H1 (cell line): ENCODE results near the gene GPS1. TPM values are rescaled to one million over a fixed set of nuclear protein-coding genes. Genes with fewer than 3 reads are reported as not detected.

Experiments used
- HDAC2 ChIP-seq, 2 experiments: fragments of 300-600 bp in 1 of 2; sonication (generic) in 1 of 2; IDR thresholded peaks; 2 replicates each; pipeline ENCODE4 v1.6.1; 2011 to 2012; ENCODE audit warnings: low read depth in 2 of 2, low read length in 2 of 2, mild to moderate bottlenecking in 2 of 2, moderate library complexity in 2 of 2, borderline replicate concordance in 1 of 2, inconsistent platforms in 1 of 2
- PHF8 ChIP-seq: fragments of 200-600 bp; sonication (generic); conservative IDR thresholded peaks from 2 replicates; pipeline ENCODE4 v1.7.1; 2012; ENCODE audit warnings: low read depth, mild to moderate bottlenecking, inconsistent platforms, low read length, moderate library complexity
- TAF1 ChIP-seq: IDR thresholded peaks from 2 replicates; pipeline ENCODE4 v1.6.1; 2011; ENCODE audit warnings: mild to moderate bottlenecking, low read depth, low read length
- polyA plus RNA-seq, 7 experiments: library from polyadenylated mRNA; depleted of rRNA in 3 of 7; stranded (reverse) in 5 of 7; unstranded in 2 of 7; fragments of >200 nt in 5 of 7; fragments of 200-250 nt in 2 of 7; gene quantifications; 1 replicate in 5 of 7; 2 replicates in 1 of 7; 4 replicates in 1 of 7; pipeline versions ENCODE4 v1.2.1 to v1.2.3, GENCODE V29; 2011 to 2013; ENCODE audit warnings: missing spikeins in 2 of 7, mixed read lengths in 2 of 7
- total RNA-seq: library from RNA; stranded (reverse); fragmentation: NEBNext Ultra II Directional; extraction: Animal tissue kit (Norgen Biotek cat#: 25700); gene quantifications from 2 replicates; pipeline ENCODE4 v1.2.1, GENCODE V29; 2021

The GPS1 gene
- total and polyA plus RNA-seq, 2 of the 8 experiments (the other 6 are each of a cell fraction or from before 2014, with no cell fraction given): 153 to 277 TPM

- TF ChIP-seq TAF1 (peak; percentile 66), PHF8 (peak; percentile 67; the same call in 1 of the 2 replicates), HDAC2 (IDR thresholded peaks at IDR 0.05; ENCODE audit: borderline replicate concordance in 1 of 2, low read depth in 2 of 2, low read length in 2 of 2) (0 out of 4 replicates have a peak, but pooled peaks of 1 of the 2 experiments have one; percentile 43)
These were observed 29.3 kb upstream of the GPS1 start, which contains the start of gene CENPX (continued) for GRCh38 chr17:82022310-82022980.
